PC-9 (cell line): ENCODE data around the gene PELI3.

Experiments used
- EZH2 ChIP-seq: fragments of 200-600 bp; sonication (generic); IDR thresholded peaks from 2 replicates; pipeline ENCODE4 v1.8.0; 2017; ENCODE audit warnings: antibody characterized with exemption, low read depth
- TF ChIP-seq, protein P1 (sequence below): fragments of 200-600 bp; sonication (generic); conservative IDR thresholded peaks from 2 replicates; pipeline ENCODE4 v1.6.1; 2017; ENCODE audit warnings: mixed run types, antibody characterized with exemption, mild to moderate bottlenecking, moderate library complexity

- TF ChIP-seq, protein P1, sequence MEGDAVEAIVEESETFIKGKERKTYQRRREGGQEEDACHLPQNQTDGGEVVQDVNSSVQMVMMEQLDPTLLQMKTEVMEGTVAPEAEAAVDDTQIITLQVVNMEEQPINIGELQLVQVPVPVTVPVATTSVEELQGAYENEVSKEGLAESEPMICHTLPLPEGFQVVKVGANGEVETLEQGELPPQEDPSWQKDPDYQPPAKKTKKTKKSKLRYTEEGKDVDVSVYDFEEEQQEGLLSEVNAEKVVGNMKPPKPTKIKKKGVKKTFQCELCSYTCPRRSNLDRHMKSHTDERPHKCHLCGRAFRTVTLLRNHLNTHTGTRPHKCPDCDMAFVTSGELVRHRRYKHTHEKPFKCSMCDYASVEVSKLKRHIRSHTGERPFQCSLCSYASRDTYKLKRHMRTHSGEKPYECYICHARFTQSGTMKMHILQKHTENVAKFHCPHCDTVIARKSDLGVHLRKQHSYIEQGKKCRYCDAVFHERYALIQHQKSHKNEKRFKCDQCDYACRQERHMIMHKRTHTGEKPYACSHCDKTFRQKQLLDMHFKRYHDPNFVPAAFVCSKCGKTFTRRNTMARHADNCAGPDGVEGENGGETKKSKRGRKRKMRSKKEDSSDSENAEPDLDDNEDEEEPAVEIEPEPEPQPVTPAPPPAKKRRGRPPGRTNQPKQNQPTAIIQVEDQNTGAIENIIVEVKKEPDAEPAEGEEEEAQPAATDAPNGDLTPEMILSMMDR, result no peak
- TF ChIP-seq EZH2, result no peak
Observed at GRCh38 chr11:66420671-66421476, 45.8 kb upstream of the PELI3 start, which contains the start of gene NPAS4.
